B cell (primary cell): ENCODE results near the gene BABAM2. TPM values are rescaled to one million over a fixed set of nuclear protein-coding genes. Genes with fewer than 3 reads are reported as not detected.

Source experiments
- ATAC-seq: fragments of 200-7000 bp; cut with Tn5 transposase; one replicate; pipeline ENCODE4 v1.10.0; 2021; ENCODE audit warnings: low read depth, mild to moderate bottlenecking, moderate number of reproducible peaks, moderate library complexity
- CTCF ChIA-PET: fragments of 350-600 bp; sonication (Branson Sonifier 250); formaldehyde crosslinking; loops from one replicate; lab custom pipeline; 2021; ENCODE audit warnings: antibody characterized with exemption, inconsistent platforms; lab: Charles Lee
- POLR2A ChIA-PET: fragments of 350-600 bp; sonication (Branson Sonifier 250); formaldehyde crosslinking; loops from one replicate; lab custom pipeline; 2021; ENCODE audit warnings: antibody characterized with exemption; lab: Charles Lee
- DNase-seq: peaks from one replicate; pipeline ENCODE4 v3.0.0; 2013
- H2AFZ ChIP-seq: 2 replicates; pipeline ENCODE4 v1.6.1; 2012; ENCODE audit warnings: mild to moderate bottlenecking, low read depth, low read length; ENCODE audit not compliant: insufficient read depth, poor library complexity, severe bottlenecking
- H3K27ac ChIP-seq, 2 donors: 1 replicate in 1 of 2; 2 replicates in 1 of 2; pipeline ENCODE4 v1.5.1; 2012 to 2013; ENCODE audit warnings: low read length in 2 of 2, mild to moderate bottlenecking in 2 of 2, moderate library complexity in 1 of 2
- H3K27me3 ChIP-seq, 4 experiments: fragments of 200-600 bp in 1 of 4; sonication (generic) in 1 of 4; replicated peaks in 1 of 4; 1 replicate in 2 of 4; 2 replicates in 2 of 4; pipeline versions ENCODE4 v1.6.1 to v1.7.0; 2013 to 2016; ENCODE audit warnings: low read length in 3 of 4, mild to moderate bottlenecking in 2 of 4, mixed read lengths in 1 of 4, moderate library complexity in 1 of 4; ENCODE audit not compliant: insufficient read depth in 4 of 4, control insufficient read depth in 3 of 4; ENCODE audit errors: control extremely low read depth in 1 of 4
- H3K36me3 ChIP-seq, 2 experiments: replicated peaks in 1 of 2; 1 replicate in 1 of 2; 2 replicates in 1 of 2; pipeline versions ENCODE4 v1.6.1 to v1.7.1; 2013; ENCODE audit warnings: low read length in 1 of 2; ENCODE audit not compliant: insufficient read depth in 2 of 2, control insufficient read depth in 1 of 2; ENCODE audit errors: control extremely low read depth in 1 of 2, extremely low read depth in 1 of 2
- H3K4me1 ChIP-seq, 2 donors: fragments of 200-600 bp in 1 of 2; sonication (generic) in 1 of 2; 1 replicate in 1 of 2; 2 replicates in 1 of 2; pipeline versions ENCODE4 v1.5.1 to v1.6.1; 2013 to 2017; ENCODE audit warnings: low read length in 2 of 2; ENCODE audit not compliant: control insufficient read depth in 2 of 2, insufficient read depth in 2 of 2
- H3K4me2 ChIP-seq: replicated peaks from 2 replicates; pipeline ENCODE3; 2012; ENCODE audit warnings: mild to moderate bottlenecking, low read depth, low read length; ENCODE audit not compliant: poor library complexity, severe bottlenecking
- H3K4me3 ChIP-seq, 5 experiments: fragments of 200-600 bp in 1 of 5; sonication (generic) in 1 of 5; 1 replicate in 3 of 5; 2 replicates in 2 of 5; pipeline versions ENCODE4 v1.5.1 to v1.7.0; 2011 to 2016; ENCODE audit warnings: low read length in 4 of 5, mild to moderate bottlenecking in 4 of 5, low read depth in 2 of 5, control low read depth in 1 of 5, moderate library complexity in 1 of 5; ENCODE audit not compliant: insufficient read depth in 1 of 5; ENCODE audit errors: control extremely low read depth in 1 of 5, extremely low read depth in 1 of 5
- H3K79me2 ChIP-seq: fragments of 200-600 bp; sonication (generic); one replicate; pipeline ENCODE4 v1.6.0; 2016; ENCODE audit warnings: low read length; ENCODE audit not compliant: control insufficient read depth, insufficient read depth
- H3K9ac ChIP-seq: fragments of 200-600 bp; sonication (generic); 2 replicates; pipeline ENCODE4 v1.6.1; 2017; ENCODE audit warnings: mild to moderate bottlenecking, low read length, moderate library complexity
- H3K9me3 ChIP-seq, 3 donors: one replicate each; pipeline versions ENCODE4 v1.6.1 to v1.7.1; 2013; ENCODE audit warnings: low read length in 2 of 3; ENCODE audit not compliant: control insufficient read depth in 2 of 3, insufficient read depth in 1 of 3; ENCODE audit errors: control extremely low read depth in 1 of 3
- H4K20me1 ChIP-seq: 2 replicates; pipeline ENCODE4 v1.6.0; 2012; ENCODE audit warnings: mild to moderate bottlenecking, low read length; ENCODE audit not compliant: insufficient read depth, control insufficient read depth, poor library complexity, severe bottlenecking
- H3K27ac Mint-ChIP-seq: one replicate; pipeline ENCODE4 v1.8.0; 2021; ENCODE audit warnings: mixed read lengths
- H3K27me3 Mint-ChIP-seq: one replicate; pipeline ENCODE4 v1.8.0; 2021; ENCODE audit warnings: mixed read lengths
- H3K4me1 Mint-ChIP-seq: one replicate; pipeline ENCODE4 v1.8.0; 2021; ENCODE audit warnings: mixed read lengths
- H3K4me3 Mint-ChIP-seq: one replicate; pipeline ENCODE4 v1.8.0; 2021; ENCODE audit warnings: mixed read lengths
- H3K9me3 Mint-ChIP-seq: one replicate; pipeline ENCODE4 v1.8.0; 2022; ENCODE audit warnings: mixed read lengths; ENCODE audit not compliant: insufficient read depth
- EZH2 ChIP-seq: IDR thresholded peaks from 2 replicates; pipeline ENCODE4 v1.6.1; 2012; ENCODE audit warnings: borderline replicate concordance, low read depth, mild to moderate bottlenecking, moderate library complexity, low read length; ENCODE audit not compliant: insufficient read depth, poor library complexity, severe bottlenecking
- WGBS: methylation state at CpG from one replicate; pipeline ENCODE4 v1.1.5; 2013; ENCODE audit warnings: missing lambda C conversion rate; ENCODE audit not compliant: insufficient coverage; 5-methylcytosine and 5-hydroxymethylcytosine counted together
- intact Hi-C: fragments of 100-400 bp; cut with micrococcal nuclease; formaldehyde crosslinking; loops from one replicate; pipeline ENCODE4 v1.10.0; 2022
- polyA plus RNA-seq: library from polyadenylated mRNA; depleted of rRNA; stranded (reverse); fragments of >200 nt; gene quantifications from 2 replicates; pipeline ENCODE4 v1.2.3, GENCODE V29; 2012
- total RNA-seq, 2 donors: library from RNA; stranded (reverse); fragments of 120-200 nt in 1 of 2; gene quantifications; 1 replicate in 1 of 2; 2 replicates in 1 of 2; pipeline versions ENCODE4 v1.2.3 to v1.2.4, GENCODE V29; 2013 to 2022
- TF ChIP-seq, protein P1 (sequence below): fragments of 200-600 bp; IDR thresholded peaks from one replicate; pipeline ENCODE4 v1.8.0; 2022; ENCODE audit warnings: antibody characterized with exemption, mild to moderate bottlenecking

Gene BABAM2
- total and polyA plus RNA-seq, 2 donors (not counting 1 experiment from before 2014, with no cell fraction given) = 22.3 to 69.6 TPM

DNA sequence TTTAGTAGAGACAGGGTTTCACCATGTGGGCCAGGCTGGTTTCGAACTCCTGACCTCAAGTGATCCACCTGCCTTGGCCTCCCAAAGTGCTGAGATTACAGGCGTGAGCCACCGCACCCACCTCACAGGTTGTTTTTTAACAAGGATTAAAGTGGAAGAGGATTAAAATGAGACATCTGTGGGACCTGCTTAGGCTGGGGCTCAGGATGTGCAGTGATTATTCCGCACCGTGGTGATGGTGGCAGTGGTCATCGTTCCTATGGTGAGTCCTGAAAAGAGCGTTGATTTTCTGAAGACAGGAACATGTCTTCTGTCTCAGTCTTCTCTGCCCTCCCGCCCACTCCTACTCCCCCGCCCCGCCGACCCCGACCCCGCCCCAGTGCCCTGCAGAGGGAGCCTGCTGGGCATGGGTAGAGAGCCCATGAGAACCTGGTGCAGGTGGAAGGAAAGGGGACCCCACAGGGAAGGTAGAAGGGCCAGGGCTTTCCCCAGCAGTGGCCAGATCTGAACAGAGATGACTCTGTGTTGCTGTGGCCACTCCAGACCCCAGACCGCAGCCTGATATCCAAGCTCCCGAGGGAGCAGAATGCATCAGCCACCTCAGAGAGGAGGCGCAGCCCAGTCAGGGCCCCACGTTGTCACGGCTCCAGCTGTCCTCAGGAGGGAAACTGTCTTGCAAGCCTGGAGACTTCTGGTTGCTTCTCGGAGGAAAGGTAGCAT lies 467.6 kb downstream of the BABAM2 start:
- ATAC-seq = no peak
- intact Hi-C loops = no loop called here
- H3K4me2 ChIP-seq = no peak overlapping the region
- no peaks in the 10 kb centered on the region for H4K20me1 ChIP-seq
- no peak overlapping the region for H3K9ac ChIP-seq
- H3K27ac ChIP-seq = no peak overlapping the region
- H3K27ac Mint-ChIP-seq = peak overlapping the region; percentile 88
- WGBS = 76% methylated on average over 13 of the region's 19 CpGs
- H2AFZ ChIP-seq = no peak overlapping the region
- H3K4me1 ChIP-seq = peaks cover 11 to 22% of the 10 kb centered on the region in 2 donors
- no peak overlapping the region for H3K4me3 Mint-ChIP-seq
- no peak for TF ChIP-seq EZH2
- TF ChIP-seq, protein P1, sequence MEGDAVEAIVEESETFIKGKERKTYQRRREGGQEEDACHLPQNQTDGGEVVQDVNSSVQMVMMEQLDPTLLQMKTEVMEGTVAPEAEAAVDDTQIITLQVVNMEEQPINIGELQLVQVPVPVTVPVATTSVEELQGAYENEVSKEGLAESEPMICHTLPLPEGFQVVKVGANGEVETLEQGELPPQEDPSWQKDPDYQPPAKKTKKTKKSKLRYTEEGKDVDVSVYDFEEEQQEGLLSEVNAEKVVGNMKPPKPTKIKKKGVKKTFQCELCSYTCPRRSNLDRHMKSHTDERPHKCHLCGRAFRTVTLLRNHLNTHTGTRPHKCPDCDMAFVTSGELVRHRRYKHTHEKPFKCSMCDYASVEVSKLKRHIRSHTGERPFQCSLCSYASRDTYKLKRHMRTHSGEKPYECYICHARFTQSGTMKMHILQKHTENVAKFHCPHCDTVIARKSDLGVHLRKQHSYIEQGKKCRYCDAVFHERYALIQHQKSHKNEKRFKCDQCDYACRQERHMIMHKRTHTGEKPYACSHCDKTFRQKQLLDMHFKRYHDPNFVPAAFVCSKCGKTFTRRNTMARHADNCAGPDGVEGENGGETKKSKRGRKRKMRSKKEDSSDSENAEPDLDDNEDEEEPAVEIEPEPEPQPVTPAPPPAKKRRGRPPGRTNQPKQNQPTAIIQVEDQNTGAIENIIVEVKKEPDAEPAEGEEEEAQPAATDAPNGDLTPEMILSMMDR = no peak
- no peak overlapping the region for H3K4me3 ChIP-seq
- no peaks in the 10 kb centered on the region for H3K9me3 Mint-ChIP-seq
- ChIA-PET POLR2A (interaction anchor here (0.7 kb wide), 1 partner anchor 206 kb away, joined by 7 read pairs; no protein-coding TSS in a partner anchor), CTCF (no interaction called here)
- no peaks in the 10 kb centered on the region for H3K36me3 ChIP-seq
- peaks cover 24% of the 10 kb centered on the region for H3K4me1 Mint-ChIP-seq
- H3K79me2 ChIP-seq = no peaks in the 10 kb centered on the region
- no peak for DNase-seq
- peaks cover 3% of the 10 kb centered on the region for H3K27me3 Mint-ChIP-seq
- peaks cover 0 to 7% (median 0%) of the 10 kb centered on the region in 4 experiments for H3K27me3 ChIP-seq
- peaks cover 0 to 9% (median 0%) of the 10 kb centered on the region in 3 donors for H3K9me3 ChIP-seq

DNA sequence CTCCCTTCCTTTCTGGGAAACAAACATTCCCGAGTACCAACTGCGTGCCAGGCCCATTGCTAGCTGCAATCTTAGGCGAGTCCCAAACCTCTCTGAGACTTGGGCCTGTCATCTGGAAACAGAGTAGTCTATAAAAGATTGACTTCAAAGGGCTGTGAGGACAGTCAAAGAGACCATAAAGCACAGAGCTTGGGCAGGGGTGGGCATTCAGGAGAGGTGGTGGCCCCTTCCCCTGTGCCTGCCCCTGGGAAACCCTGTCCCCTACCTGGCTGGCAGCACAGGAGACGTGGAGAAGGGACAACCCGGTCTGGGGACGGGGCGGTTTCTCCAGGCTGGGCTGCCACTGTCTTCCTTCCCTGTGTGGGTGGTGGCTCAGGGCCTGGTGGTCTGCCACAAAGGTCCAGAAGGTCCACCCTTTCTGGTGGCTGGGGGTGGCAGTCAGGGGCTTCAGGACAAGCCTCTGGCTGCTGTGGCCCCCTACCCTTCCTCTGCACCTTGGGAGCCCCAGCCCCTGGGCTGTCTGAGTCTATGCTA lies 468.2 kb downstream of the BABAM2 start:
- peak overlapping the region; percentile 67 for H3K4me2 ChIP-seq

More for the DNA sequence above, 468.2 kb downstream of the BABAM2 start:
- H3K4me3 ChIP-seq = peak overlapping the region in 2 of 5 experiments; percentile 11 to 38
- 58% methylated on average over 4 of the region's 7 CpGs for WGBS
- H3K4me1 Mint-ChIP-seq = peaks cover 24% of the 10 kb centered on the region
- H2AFZ ChIP-seq = peak overlapping the region; percentile 72
- no peaks in the 10 kb centered on the region for H4K20me1 ChIP-seq
- no peak overlapping the region for H3K27ac ChIP-seq
- ChIA-PET POLR2A (interaction anchor here (0.8 kb wide), 1 partner anchor 9 kb away, joined by 3 read pairs; no protein-coding TSS in a partner anchor), CTCF (no interaction called here)
- intact Hi-C loops = loop anchor here (1.0 kb wide), 1 partner anchor 34 kb away; the partner anchor contains the start of gene FOSL2
- peaks cover 0 to 7% (median 0%) of the 10 kb centered on the region in 4 experiments for H3K27me3 ChIP-seq
- peak overlapping the region; percentile 88 for H3K27ac Mint-ChIP-seq
- H3K9me3 Mint-ChIP-seq = no peaks in the 10 kb centered on the region
- no peaks in the 10 kb centered on the region for H3K36me3 ChIP-seq
- H3K79me2 ChIP-seq = no peaks in the 10 kb centered on the region
- H3K4me3 Mint-ChIP-seq = peak overlapping the region; percentile 75
- peaks cover 11 to 22% of the 10 kb centered on the region in 2 donors for H3K4me1 ChIP-seq
- H3K9me3 ChIP-seq = peaks cover 0 to 6% (median 0%) of the 10 kb centered on the region in 3 donors
- H3K9ac ChIP-seq = peak overlapping the region; percentile 53
- no peak for TF ChIP-seq EZH2
- TF ChIP-seq, protein P1 = no peak
- no peak for ATAC-seq
- H3K27me3 Mint-ChIP-seq = peaks cover 3% of the 10 kb centered on the region
- DNase-seq = no peak
